Stimulated activated CD8-positive, alpha-beta memory T cell treated with anti-CD3 and anti-CD28 coated beads, Interleukin-2, amount 100 ng/mL, for 48 hours (primary cell): Measurements from ENCODE around the gene TM4SF1.
"Not testable (repeated sequence)": the region's sequence is repeated elsewhere in the genome, so short reads cannot be mapped to it uniquely, and the experiment has no call there.

Experiments
- DNase-seq, 2 donors: peaks; one replicate each; pipeline ENCODE4 v3.0.0-alpha.2; 2020; ENCODE audit warnings: low read depth in 2 of 2

Gene TM4SF1

GRCh38 chr3:149395107-149396089, 17.9 kb upstream of the TM4SF1 start:
- no peak for DNase-seq

- peak in 1 of 2 donors; percentile 11 for DNase-seq
Observed at GRCh38 chr3:149393345-149394160, 16.1 kb upstream of the TM4SF1 start.

GRCh38 chr3:149391960-149392359, 14.5 kb upstream of the TM4SF1 start:
- no peak for DNase-seq

GRCh38 chr3:149390772-149391212, 13.3 kb upstream of the TM4SF1 start:
- DNase-seq = no peak

- DNase-seq = no peak
Observed at GRCh38 chr3:149390294-149390693, 12.8 kb upstream of the TM4SF1 start.

GRCh38 chr3:149388531-149389417, 11.3 kb upstream of the TM4SF1 start:
- no peak for DNase-seq

- no peak for DNase-seq
Observed at GRCh38 chr3:149388001-149388440, 10.6 kb upstream of the TM4SF1 start.

GRCh38 chr3:149386299-149386606, 8.8 kb upstream of the TM4SF1 start:
- no peak for DNase-seq

GRCh38 chr3:149385617-149386298, 8.3 kb upstream of the TM4SF1 start:
- DNase-seq = no peak

GRCh38 chr3:149384911-149385321, 7.5 kb upstream of the TM4SF1 start:
- no peak for DNase-seq

GRCh38 chr3:149384167-149384566, 6.7 kb upstream of the TM4SF1 start:
- DNase-seq = no peak

- no peak for DNase-seq
Observed at GRCh38 chr3:149383703-149384102, 6.3 kb upstream of the TM4SF1 start.

- no peak for DNase-seq
Observed at GRCh38 chr3:149382518-149382917, 5.1 kb upstream of the TM4SF1 start.

- no peak for DNase-seq
Observed at GRCh38 chr3:149382101-149382467, 4.6 kb upstream of the TM4SF1 start.

GRCh38 chr3:149381173-149382100, 4.0 kb upstream of the TM4SF1 start:
- DNase-seq = no peak

- not testable (repeated sequence) for DNase-seq
Observed at GRCh38 chr3:149380220-149380619, 2.8 kb upstream of the TM4SF1 start.

GRCh38 chr3:149378478-149379309, 1.2 kb upstream of the TM4SF1 start:
- DNase-seq = no peak

GRCh38 chr3:149376718-149377407, 586 bp downstream of the TM4SF1 start:
- no peak for DNase-seq
